NOMO-1 (cell line): ENCODE results near the gene GRHL1.

ENCODE experiments used
- DNase-seq, 2 experiments: peaks; one replicate each; lab custom pipeline; 2025; ENCODE audit not compliant: unreplicated experiment in 2 of 2; lab: John Stamatoyannopoulos, UW

The GRHL1 gene

DNA sequence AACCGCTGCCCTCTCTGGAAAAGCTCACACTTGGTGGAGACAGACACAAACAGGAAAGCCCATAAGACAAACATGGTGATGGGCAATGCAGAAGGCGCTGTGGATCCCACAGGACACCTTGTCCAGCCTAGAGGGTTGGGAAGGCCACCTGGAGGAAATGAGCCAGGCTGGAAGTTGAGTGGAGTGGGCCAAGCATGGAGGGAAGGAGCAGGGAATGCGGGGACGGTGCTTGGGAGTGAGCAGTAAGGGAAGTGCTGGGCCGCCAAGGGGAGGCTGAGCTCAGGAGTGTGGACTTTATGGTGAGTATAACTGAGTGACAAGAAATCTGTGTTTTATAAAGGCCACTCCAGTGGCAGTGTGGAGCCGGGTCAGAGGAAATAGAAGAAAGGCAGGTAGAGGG, 2.8 kb upstream of the GRHL1 start:
- no peak for DNase-seq

DNA sequence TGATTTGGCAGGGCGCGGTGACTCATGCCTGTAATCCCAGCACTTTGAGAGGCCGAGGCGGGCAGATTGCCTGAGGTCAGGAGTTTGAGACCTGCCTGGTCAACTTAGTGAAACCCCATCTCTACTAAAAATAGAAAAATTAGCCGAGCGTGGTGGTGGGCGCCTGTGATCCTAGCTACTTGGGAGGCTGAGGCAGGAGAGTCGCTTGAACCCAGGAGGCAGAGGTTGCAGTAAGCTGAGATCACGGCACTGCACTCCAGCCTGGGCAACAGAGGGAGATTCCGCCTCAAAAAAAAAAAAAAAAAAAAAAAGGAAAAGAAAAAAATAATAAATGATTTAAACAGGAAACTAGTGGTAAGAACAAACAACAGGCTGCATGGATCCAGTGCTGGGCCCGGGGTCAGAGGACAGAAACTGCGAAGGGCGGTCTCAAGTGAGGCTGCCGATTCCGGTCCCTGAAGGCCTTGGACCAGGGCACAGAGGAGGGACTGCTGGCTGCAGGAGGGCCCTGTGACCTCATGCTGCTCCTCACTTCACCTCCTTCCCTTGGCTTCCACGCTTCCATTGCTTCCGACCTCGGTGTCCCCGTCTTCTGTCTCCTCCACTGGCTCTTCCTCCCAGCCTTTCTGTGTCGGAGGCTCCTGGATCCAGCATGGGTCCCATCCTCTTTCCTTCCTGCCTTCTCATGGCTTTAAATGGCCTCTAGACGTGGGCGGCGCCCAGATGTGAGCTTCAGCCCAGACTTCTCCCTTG, 2.1 kb upstream of the GRHL1 start:
- DNase-seq = no peak

DNA sequence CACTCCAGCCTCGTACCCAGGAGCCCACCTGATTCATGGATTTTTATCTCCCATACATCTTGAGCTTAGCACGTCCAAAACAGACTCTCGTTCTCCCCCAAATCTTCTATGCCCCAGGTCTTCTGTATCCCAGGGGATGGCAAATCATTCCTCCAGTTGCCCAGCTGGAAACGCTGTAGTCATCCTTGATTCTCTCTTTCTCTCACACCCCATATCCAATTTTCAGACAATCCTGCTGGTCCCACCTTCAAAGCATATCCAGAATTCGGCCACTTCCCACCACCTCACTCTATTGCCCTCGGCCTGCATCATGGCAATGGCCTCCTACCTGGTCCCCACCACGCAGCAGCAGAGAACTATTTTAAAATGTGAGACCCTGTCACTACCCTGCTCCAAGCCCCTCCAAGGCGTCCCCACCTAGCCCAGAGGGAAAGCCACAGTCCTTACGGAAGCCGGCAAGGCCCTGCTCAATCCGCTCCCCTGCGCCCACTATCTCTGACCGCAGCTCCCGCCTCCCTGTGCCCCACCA, 1.4 kb upstream of the GRHL1 start:
- no peak for DNase-seq

DNA sequence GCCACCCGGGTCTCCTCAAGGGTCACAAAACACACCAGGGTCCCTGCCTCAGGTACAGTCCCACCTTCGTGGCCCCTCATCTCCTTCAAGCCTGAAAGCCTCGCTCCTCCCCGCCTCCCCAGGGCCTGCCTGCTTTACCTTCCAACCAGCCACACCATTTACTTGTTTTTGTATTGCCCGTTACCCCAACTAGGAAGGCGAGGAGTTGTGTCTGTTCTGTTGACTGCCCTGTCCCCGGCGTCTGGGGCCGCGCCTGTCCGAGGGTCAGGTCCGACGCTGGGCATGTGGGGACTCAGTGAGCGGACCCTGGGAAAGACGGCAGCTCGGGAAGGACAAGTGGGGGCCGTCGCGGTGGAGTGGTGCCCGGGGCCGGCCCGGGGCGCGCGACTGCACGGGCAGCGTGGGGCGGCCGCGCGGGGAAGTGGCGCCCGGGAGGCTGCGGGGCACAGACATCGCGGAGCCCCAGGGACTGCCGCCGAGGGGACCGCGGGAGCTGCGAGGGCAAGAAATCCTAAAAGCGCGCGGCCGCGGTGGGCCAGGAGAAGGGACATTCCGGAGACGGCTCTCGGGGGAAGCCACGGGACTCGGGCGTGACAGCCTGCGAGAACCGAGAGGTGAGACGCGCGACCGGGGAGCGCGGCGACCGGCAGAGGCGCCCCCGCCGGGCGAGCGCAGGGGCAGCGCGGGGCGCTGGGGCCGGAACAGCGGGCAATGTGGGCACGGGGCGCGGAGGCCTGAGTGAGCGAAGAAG, 797 bp upstream of the GRHL1 start:
- DNase-seq = peak in 1 of 2 experiments; percentile 37

DNA sequence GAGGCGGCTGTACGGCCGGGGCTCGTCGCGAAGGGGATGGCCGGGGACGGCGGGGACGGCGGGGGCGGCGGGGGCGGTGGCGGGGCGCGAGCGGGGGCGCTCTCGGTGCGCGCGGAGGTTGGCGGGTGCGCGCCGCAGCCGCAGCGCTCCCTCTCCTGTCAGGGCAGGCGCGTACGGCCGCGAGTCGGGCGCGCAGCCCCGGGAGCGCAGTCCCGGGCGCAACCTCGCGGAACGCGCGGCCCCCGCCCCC, 296 bp upstream of the GRHL1 start:
- no peak for DNase-seq

DNA sequence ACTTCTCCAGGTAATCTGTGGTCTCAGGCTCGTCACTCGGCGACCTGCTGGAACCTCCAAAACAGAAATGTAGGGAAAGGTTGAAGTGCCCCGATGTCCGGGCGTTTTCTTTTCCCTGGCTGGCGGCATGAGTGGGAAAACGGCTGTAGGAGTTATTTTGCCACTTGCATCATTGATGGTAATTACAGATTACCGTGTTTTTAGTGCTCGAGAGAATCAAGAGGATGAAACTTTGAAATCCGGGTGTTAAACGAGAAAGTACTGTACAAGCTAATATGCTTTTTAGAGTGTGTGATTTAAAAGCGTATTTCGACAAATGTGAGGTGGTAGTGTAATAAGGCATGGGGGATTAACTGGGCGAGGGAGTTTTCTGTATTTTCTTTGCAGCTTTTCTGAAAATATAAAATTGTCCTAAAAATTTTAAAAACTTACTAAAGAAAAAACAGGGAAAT, 819 bp downstream of the GRHL1 start:
- DNase-seq = no peak

DNA sequence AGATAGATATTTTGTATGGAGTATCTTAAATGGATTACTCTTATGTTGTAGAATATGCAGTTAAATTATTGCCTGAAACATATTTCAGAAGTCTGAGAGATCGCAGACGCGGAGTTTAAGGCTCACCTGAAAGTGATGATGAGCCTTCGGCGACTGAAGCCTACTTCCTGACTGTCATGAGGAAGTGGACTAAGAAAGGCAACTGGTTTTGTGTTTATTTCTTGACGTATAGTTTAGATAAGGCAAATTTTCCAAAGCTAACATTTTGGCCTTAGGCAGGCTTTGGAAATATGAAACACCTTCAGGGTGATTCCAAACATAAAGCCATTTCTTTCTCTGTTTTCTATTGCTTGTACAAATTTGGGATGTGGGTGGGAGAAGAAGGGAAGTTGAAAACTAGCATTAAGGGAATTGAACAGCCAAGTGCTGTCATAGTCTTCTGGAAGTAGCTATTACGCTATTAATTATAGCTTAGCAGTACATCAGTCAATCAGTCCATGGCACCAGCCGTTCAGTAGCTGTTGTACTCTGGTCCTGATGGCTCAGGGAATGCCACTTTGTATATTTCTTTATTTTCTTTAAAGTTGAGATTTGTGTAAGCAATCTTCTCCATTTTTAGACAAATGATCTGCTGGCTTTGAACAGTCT, 1.5 kb downstream of the GRHL1 start:
- DNase-seq = peak in 1 of 2 experiments; percentile 19

DNA sequence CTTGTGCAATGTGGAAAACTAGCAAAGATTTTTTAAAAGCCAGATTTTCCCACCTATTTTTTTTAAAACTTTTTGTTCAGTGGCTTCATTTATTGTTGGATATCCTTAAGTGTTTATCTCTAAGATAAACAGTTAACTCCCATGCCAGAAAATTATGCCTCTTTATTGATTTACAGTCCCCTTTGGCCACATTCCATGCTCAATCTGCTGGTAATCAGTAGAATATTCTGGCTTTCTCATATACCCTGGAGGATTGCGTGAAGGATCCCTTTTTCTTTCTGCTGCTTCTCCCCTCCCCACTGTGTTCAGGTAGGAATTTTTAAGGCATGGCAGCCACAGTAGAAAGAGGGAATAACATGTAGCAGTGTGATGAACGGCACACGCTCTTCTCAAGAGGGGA, 2.6 kb downstream of the GRHL1 start:
- no peak for DNase-seq

DNA sequence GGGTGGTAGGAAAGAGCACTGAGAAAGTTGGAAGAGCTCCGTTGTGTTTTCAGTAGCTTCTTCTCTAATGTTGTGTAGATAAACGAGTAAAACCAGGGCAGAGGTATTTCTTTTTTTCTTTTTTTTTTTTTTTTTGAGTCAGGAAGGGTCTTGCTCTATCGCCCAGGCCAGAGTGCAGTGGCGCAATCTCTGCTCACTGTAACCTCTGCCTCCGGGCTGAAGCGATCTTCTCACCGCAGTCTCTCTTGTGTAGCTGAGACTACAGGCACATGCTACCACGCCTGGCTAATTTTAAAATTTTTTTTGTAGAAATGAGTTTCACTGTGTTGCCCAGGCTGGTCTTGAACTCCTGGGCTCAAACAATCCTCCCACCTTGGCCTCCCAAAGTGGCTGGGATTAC, 6.6 kb downstream of the GRHL1 start:
- DNase-seq = no peak

DNA sequence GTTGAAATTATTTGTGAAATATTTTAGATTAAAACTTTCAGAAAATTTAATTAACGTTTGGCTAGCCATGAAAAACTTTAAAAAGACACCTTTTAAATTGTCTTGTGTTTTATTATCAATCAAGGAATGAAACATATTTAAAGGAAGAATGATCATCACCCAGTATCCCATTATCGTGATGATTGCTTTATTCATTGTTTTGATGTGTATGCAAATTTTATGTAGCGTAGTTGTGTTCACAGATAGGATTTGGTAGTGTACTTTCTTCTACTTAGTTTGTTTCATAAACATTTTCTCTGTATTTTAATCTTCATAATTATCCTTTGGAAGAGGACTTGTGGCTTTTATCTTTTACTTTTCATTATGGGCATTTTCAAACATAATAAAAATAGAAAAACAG, 7.8 kb downstream of the GRHL1 start:
- no peak for DNase-seq

DNA sequence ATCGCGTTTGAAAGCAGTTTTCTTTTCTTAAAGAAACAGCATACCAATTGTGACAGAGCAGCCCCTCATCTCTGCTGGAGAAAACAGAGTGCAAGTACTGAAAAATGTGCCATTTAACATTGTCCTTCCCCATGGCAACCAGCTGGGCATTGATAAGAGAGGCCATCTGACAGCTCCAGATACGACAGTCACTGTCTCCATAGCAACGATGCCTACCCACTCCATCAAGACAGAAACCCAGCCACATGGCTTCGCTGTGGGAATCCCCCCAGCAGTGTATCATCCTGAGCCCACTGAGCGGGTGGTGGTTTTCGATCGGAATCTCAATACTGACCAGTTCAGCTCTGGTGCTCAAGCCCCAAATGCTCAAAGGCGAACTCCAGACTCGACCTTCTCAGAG, 9.5 kb downstream of the GRHL1 start:
- DNase-seq = no peak

DNA sequence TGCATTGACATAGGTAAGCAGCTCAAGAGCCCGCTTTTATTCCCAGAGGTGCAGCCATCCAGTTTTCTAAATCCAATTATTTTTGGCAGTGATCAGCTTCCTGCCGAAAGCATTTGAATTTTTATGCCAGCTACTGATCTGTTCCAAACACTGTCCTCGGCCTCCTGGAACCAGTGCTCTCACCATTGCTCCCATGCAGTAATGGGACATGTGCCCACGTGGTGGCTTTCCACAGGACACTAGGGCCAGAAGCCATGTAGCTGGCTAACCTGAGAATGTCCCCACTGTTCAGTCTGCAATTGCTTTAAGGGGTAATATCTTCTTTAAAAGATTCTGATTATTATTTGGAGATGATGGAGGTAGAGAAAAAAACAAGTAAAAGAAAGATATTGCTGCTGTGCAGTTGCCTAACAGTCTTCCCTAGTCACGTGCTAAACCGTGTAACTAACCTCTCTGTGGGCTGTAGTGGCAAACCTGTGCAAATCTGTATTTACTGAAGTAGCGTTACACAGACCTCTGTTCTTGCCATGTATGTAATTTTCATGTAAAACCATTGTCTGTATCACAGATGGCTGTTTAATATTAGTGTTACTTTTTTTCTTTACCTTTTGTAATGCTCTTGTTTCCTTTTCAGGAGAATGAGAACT, 13.0 kb downstream of the GRHL1 start:
- no peak for DNase-seq

DNA sequence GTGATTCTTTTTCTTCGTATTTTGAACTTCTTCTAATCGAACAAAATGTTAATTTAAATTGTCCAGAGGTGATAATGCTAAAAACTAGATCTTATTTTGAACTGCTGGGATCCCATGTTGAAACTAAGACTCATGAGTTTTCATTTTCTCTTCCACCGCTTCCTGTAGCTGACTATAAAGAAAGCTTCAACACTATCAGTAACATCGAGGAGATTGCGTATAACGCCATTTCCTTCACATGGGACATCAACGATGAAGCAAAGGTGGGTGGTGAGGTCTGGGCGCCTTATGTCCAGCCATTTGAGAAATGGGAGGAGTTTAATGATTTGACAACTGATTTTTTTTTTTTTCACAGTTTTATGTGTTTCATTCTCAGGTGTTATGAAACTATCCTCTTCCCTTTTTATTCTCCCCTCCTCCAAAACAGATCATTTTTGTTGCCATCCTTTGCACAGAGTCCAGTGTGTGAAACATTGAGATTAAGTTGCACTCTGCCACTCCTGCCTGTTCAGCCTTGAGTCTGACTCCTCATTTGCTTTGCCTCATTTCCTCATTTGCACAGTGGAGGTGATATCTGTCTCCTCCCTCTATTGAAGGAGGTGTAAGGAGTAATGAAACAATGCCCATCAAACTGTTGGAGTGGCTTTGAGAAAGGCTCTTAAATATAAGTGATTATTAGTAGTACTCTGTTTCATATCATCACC, 13.8 kb downstream of the GRHL1 start:
- peak in 1 of 2 experiments; percentile 15 for DNase-seq

DNA sequence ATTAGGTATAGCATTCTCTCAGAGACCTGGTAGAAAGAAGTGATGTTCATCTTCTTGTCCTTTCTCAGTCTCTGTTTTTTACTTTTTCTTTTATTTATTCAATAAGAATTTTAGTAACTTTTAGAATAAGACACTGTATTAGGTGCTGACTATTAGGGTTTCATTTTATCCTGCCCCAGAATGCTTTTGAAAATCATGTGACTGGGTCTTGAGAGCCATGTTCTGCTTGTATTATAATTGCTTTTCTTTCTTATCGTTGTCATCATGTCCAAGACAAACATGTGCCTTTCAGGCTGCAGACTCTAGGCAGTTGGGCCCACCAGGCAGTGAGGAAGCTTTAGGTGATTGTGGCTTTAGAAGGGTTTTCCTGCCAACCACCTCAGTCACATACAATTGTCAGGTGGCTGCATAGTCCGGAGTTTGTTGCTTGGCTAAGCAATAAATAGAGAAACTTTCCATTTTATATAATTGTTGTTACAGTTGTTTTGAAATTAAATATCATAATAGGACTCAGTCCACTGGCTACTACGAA, 15.1 kb downstream of the GRHL1 start:
- no peak for DNase-seq

DNA sequence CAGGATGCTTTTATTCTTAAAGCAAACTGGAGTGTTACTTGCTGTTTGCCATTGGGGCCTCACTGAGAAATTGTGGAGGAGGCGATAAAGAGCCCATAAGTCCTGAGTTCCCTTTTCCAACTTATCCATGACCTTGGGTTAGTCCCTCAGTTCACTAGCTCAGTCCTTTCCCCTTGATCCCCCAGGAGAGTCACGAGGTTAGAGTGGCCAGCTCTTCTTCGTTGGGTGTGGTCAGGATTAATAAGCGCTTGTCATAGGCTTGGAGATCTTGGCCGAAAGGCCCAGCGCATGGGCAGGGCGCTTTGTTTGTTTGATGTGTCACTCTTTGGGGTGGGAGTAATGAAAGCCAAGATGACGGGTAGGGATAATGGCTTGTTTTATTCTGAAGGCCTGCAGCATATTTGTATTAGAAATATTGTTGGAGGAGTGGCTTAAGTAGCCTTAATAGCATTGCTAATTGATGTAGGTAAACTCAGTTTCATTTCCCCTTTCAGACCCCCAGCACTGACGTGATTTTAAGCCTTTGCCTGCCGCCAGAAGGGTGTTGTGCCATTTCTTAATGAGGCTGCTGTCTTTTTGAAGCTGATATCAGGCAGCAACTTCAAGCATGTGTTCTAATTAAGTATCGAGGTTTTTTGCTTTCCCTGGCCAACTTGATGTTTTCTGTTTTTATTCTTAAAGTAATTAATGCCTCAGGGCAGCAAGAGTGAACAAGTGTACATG, 15.7 kb downstream of the GRHL1 start:
- DNase-seq = peak; percentile 73 to 86

DNA sequence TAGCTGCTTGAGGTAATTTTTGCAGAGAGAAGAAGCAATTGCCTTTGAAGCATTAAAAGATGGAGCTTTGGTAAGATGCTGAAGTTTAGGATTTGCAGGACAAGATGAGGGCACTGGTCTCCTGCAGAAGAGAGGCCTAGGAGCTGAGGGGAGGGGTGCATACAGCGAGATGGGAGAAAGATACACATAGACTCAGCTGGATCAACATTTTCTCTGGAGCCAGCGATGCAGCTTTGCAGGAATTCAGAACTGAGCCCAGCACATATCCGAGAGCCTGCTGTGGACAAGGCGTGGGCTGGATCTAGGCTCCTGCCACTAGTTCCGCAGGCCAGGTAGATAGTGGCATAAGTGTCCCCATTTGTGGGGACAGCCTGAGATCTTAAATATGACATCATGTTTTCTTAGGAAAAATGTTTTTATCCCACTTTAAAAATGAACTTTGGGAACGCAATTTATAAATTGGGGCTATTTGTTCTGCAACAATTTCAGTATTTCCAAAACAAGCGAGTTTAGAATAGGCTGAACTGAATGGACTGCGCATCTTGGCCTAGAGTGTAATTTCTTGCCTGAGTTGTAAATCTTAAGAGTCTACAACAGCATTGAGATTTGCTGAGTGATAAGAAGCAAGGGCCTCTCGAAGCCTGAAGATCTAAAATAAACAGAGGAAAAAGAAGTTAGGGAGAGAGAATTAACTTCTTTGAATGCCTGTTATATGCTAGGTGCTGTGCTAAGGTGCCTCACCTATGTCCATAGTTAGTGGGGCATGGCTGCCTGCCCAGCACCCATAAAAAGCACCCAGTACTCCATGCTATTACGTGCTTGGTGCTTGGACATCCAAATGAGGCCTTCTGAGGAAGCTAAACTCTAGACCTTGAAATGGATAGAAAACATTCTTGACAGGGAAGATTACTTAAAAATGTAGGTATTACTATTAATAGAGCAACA, 17.3 kb downstream of the GRHL1 start:
- DNase-seq = no peak

DNA sequence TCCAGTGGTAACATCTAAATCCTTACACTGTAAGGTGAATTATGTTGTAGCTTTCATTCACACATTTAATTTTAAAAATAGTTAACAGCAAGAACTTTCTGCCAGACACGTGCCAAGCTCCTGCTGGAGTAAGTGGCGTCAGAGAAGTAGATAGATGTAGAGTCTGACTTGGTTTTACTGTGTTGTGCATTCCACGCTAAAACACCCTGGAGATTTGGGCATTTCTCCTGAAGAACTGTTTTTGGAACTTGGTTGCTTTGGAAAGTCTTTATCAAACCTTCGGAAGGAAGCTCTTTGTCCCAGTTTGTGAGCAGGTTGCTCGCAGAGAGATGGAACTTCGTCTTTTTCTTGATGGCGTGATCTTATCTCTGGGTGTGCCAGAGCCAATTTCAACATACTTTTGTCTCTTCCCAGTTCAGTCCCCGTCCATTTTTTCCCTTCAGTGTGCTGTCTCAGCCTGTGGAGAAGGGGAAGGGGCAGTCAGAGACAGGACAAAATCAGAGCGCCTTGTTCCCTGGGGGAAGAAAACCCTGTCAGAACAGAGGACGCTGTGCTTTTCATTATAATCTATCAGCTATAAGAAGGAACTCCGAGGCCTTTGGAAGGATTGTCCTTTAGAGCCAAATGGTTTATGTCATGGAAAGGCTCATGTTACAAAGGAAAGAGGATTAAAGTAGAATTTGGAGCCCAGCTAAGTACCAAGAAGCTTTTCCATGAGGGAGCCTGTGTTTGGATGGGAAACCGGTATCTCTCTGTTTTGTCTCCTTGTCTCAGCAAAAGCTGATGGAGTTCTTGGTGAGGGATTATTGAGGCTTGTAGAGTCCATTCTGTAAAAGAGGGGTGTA, 18.9 kb downstream of the GRHL1 start:
- no peak for DNase-seq
